HepG2 (cell line): ENCODE results near the gene TRIM54. TPM values are rescaled to one million over a fixed set of nuclear protein-coding genes. Genes with fewer than 3 reads are reported as not detected.
A peak's percentile ranks its signal among the peaks of the same experiment; 100 is the strongest.

ENCODE experiments used
- AGO1 ChIP-seq: fragments of 200-400 bp; formaldehyde crosslinking; IDR thresholded peaks from 2 replicates; pipeline ENCODE4 v1.6.1; 2017; ENCODE audit warnings: mild to moderate bottlenecking, low read depth, low read length, moderate library complexity; ENCODE audit not compliant: poor library complexity, severe bottlenecking
- FOXM1 ChIP-seq: sonication (generic); formaldehyde crosslinking; IDR thresholded peaks from 2 replicates; pipeline ENCODE4 v1.5.0; 2020; ENCODE audit warnings: missing genetic modification reagents
- GATAD1 ChIP-seq: IDR thresholded peaks from 2 replicates; pipeline ENCODE4 v1.6.1; 2016; ENCODE audit warnings: missing genetic modification reagents, missing compliant biosample characterization
- NONO ChIP-seq, 2 experiments: fragments of 450-650 bp in 1 of 2; sonication (generic) in 1 of 2; formaldehyde crosslinking in 1 of 2; IDR thresholded peaks in 1 of 2; conservative IDR thresholded peaks in 1 of 2; 2 replicates each; pipeline versions ENCODE4 v1.6.1 to v1.8.0; 2017 to 2022; ENCODE audit warnings: mild to moderate bottlenecking in 1 of 2, missing genetic modification reagents in 1 of 2, moderate library complexity in 1 of 2
- RNF219 ChIP-seq: sonication (generic); formaldehyde crosslinking; IDR thresholded peaks from 2 replicates; pipeline ENCODE4 v1.5.0; 2020; ENCODE audit warnings: mild to moderate bottlenecking, missing genetic modification reagents
- ZFY ChIP-seq: sonication (generic); formaldehyde crosslinking; IDR thresholded peaks from 2 replicates; pipeline ENCODE4 v1.4.0; 2020; ENCODE audit warnings: missing genetic modification reagents
- ZHX2 ChIP-seq, 2 experiments: sonication (generic) in 1 of 2; formaldehyde crosslinking in 1 of 2; IDR thresholded peaks; 2 replicates each; pipeline versions ENCODE4 v1.6.1 to v1.9.0; 2014 to 2022; ENCODE audit warnings: antibody characterized with exemption in 1 of 2, borderline replicate concordance in 1 of 2, inconsistent platforms in 1 of 2, low read depth in 1 of 2, missing genetic modification reagents in 1 of 2
- polyA plus RNA-seq, 8 experiments: library from polyadenylated mRNA; depleted of rRNA in 3 of 8; stranded (reverse) in 7 of 8; unstranded in 1 of 8; fragments of >200 nt; fragmentation: Illumina TruSeq in 4 of 8; extraction: Trizol in 4 of 8; gene quantifications; 2 replicates each; pipeline versions ENCODE4 v1.2.1 to v1.2.3, GENCODE V29; 2011 to 2016; ENCODE audit warnings: low read depth in 4 of 8, missing spikeins in 1 of 8, mixed read lengths in 1 of 8; ENCODE audit not compliant: insufficient read depth in 1 of 8
- total RNA-seq, 5 experiments: library from RNA; depleted of rRNA; stranded (reverse); fragments of >200 nt; fragmentation: Illumina TruSeq; extraction: Trizol; gene quantifications; 2 replicates each; pipeline ENCODE4 v1.2.3, GENCODE V29; 2016; ENCODE audit warnings: low read depth in 1 of 5
- TF ChIP-seq, protein P1 (sequence below): conservative IDR thresholded peaks from 2 replicates; pipeline ENCODE4 v1.6.1; 2018; ENCODE audit warnings: missing genetic modification reagents
- TF ChIP-seq, protein P2 (sequence below): sonication (generic); formaldehyde crosslinking; IDR thresholded peaks from 2 replicates; pipeline ENCODE4 v1.5.0; 2020; ENCODE audit warnings: mild to moderate bottlenecking, missing genetic modification reagents, borderline replicate concordance

Gene TRIM54
- total and polyA plus RNA-seq, 2 of the 13 experiments (the other 11 are each of a cell fraction or from before 2014, with no cell fraction given): 0.07 to 0.13 TPM

DNA sequence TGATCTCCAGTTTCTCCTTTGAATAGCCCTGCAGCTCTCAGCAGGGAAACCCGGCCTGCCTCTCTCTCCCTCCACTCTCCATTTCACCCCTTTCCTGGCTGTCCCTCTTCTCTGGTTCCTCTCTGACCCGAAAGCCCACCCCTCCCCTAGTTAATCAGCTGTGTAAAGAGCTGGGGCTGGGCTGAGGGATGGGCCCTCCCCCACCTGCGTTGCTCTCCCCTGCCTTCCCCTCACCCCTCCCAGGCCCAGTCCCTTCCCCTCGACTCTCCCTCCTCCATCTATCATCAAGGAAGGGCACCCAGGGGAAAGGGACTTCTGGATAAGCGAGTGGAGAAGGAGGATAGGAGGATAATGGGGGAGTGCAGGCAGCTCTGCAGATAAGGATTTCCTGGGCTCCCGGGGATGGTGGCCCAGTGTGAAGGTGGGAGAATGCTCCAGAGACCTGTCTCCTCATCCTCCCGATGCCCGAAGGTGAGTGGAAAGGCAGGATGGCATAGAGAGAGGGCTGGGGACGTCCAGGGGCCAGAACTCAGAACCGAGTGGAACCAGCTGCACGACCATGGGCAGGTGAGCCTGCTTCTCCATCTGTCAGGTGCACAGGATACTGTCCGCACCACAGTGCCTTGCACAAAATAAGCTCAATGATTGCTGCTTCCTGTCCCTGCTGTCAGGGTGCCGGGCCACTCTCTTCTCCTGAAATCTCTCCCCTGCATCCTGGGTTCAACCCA, 31.4 kb upstream of the TRIM54 start (continued):
- TF ChIP-seq, protein P1, sequence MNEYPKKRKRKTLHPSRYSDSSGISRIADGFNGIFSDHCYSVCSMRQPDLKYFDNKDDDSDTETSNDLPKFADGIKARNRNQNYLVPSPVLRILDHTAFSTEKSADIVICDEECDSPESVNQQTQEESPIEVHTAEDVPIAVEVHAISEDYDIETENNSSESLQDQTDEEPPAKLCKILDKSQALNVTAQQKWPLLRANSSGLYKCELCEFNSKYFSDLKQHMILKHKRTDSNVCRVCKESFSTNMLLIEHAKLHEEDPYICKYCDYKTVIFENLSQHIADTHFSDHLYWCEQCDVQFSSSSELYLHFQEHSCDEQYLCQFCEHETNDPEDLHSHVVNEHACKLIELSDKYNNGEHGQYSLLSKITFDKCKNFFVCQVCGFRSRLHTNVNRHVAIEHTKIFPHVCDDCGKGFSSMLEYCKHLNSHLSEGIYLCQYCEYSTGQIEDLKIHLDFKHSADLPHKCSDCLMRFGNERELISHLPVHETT (CRISPR knock-in tag): no peak
- TF ChIP-seq ZFY (CRISPR knock-in tag): peak; percentile 20
- 0 out of 2 replicates have a peak, but pooled peaks have one; percentile 2 for TF ChIP-seq GATAD1 (CRISPR knock-in tag)
- no peak for TF ChIP-seq ZHX2 (IDR thresholded peaks at IDR 0.05; ENCODE audit: low read depth)
- TF ChIP-seq ZHX2 (CRISPR knock-in tag; IDR thresholded peaks at IDR 0.05; ENCODE audit: borderline replicate concordance): no peak
- TF ChIP-seq RNF219 (CRISPR knock-in tag): no peak
- TF ChIP-seq FOXM1: no peak
- TF ChIP-seq AGO1: no peak
- no peak for TF ChIP-seq NONO (IDR thresholded peaks at IDR 0.05)
- TF ChIP-seq NONO (CRISPR knock-in tag; conservative IDR thresholded peaks at IDR 0.05): peak; percentile 43
- TF ChIP-seq, protein P2, sequence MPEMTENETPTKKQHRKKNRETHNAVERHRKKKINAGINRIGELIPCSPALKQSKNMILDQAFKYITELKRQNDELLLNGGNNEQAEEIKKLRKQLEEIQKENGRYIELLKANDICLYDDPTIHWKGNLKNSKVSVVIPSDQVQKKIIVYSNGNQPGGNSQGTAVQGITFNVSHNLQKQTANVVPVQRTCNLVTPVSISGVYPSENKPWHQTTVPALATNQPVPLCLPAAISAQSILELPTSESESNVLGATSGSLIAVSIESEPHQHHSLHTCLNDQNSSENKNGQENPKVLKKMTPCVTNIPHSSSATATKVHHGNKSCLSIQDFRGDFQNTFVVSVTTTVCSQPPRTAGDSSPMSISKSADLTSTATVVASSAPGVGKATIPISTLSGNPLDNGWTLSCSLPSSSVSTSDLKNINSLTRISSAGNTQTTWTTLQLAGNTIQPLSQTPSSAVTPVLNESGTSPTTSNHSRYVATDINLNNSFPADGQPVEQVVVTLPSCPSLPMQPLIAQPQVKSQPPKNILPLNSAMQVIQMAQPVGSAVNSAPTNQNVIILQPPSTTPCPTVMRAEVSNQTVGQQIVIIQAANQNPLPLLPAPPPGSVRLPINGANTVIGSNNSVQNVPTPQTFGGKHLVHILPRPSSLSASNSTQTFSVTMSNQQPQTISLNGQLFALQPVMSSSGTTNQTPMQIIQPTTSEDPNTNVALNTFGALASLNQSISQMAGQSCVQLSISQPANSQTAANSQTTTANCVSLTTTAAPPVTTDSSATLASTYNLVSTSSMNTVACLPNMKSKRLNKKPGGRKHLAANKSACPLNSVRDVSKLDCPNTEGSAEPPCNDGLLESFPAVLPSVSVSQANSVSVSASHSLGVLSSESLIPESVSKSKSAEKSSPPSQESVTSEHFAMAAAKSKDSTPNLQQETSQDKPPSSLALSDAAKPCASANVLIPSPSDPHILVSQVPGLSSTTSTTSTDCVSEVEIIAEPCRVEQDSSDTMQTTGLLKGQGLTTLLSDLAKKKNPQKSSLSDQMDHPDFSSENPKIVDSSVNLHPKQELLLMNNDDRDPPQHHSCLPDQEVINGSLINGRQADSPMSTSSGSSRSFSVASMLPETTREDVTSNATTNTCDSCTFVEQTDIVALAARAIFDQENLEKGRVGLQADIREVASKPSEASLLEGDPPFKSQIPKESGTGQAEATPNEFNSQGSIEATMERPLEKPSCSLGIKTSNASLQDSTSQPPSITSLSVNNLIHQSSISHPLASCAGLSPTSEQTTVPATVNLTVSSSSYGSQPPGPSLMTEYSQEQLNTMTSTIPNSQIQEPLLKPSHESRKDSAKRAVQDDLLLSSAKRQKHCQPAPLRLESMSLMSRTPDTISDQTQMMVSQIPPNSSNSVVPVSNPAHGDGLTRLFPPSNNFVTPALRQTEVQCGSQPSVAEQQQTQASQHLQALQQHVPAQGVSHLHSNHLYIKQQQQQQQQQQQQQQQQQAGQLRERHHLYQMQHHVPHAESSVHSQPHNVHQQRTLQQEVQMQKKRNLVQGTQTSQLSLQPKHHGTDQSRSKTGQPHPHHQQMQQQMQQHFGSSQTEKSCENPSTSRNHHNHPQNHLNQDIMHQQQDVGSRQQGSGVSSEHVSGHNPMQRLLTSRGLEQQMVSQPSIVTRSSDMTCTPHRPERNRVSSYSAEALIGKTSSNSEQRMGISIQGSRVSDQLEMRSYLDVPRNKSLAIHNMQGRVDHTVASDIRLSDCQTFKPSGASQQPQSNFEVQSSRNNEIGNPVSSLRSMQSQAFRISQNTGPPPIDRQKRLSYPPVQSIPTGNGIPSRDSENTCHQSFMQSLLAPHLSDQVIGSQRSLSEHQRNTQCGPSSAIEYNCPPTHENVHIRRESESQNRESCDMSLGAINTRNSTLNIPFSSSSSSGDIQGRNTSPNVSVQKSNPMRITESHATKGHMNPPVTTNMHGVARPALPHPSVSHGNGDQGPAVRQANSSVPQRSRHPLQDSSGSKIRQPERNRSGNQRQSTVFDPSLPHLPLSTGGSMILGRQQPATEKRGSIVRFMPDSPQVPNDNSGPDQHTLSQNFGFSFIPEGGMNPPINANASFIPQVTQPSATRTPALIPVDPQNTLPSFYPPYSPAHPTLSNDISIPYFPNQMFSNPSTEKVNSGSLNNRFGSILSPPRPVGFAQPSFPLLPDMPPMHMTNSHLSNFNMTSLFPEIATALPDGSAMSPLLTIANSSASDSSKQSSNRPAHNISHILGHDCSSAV: no peak
